DND-41 (cell line): ENCODE measurements around the gene ACTR3C.
A peak's percentile ranks its signal among the peaks of the same experiment; 100 is the strongest.
"Not testable (repeated sequence)": the region's sequence is repeated elsewhere in the genome, so short reads cannot be mapped to it uniquely, and the experiment has no call there.

ENCODE experiments used
- ATAC-seq: fragments of 200-7000 bp; cut with Tn5 transposase; 3 replicates; pipeline ENCODE4 v1.9.1; 2021; ENCODE audit warnings: low read depth; ENCODE audit not compliant: insufficient read depth
- DNase-seq: peaks from one replicate; pipeline ENCODE4 v3.0.0-alpha.2; 2020
- H2AFZ ChIP-seq: 2 replicates; pipeline ENCODE4 v1.6.0; 2012; ENCODE audit warnings: low read depth, low read length
- H3K27ac ChIP-seq: 2 replicates; pipeline ENCODE4 v1.5.1; 2012; ENCODE audit warnings: low read length, inconsistent platforms
- H3K27me3 ChIP-seq: fragments of 200-600 bp; sonication (generic); 2 replicates; pipeline ENCODE4 v1.6.0; 2012; ENCODE audit warnings: low read length, mild to moderate bottlenecking, inconsistent platforms; ENCODE audit not compliant: insufficient read depth, poor library complexity
- H3K36me3 ChIP-seq: 2 replicates; pipeline ENCODE4 v1.5.1; 2012; ENCODE audit warnings: low read length, inconsistent platforms; ENCODE audit not compliant: insufficient read depth
- H3K4me1 ChIP-seq: 2 replicates; pipeline ENCODE4 v1.5.1; 2012; ENCODE audit warnings: mild to moderate bottlenecking, low read length; ENCODE audit not compliant: insufficient read depth
- H3K4me2 ChIP-seq: 2 replicates; pipeline ENCODE4 v1.6.0; 2012; ENCODE audit warnings: mild to moderate bottlenecking, moderate library complexity, low read length, inconsistent platforms; ENCODE audit not compliant: insufficient read depth
- H3K4me3 ChIP-seq, 2 experiments: fragments of 200-600 bp in 1 of 2; shearing (Covaris generic) in 1 of 2; 2 replicates each; pipeline ENCODE4 v1.5.1; 2012 to 2016; ENCODE audit warnings: inconsistent platforms in 2 of 2, low read length in 2 of 2, mild to moderate bottlenecking in 2 of 2, low read depth in 1 of 2, moderate library complexity in 1 of 2
- H3K79me2 ChIP-seq: 2 replicates; pipeline ENCODE4 v1.6.0; 2012; ENCODE audit warnings: low read length, inconsistent platforms; ENCODE audit not compliant: insufficient read depth
- H3K9ac ChIP-seq: 2 replicates; pipeline ENCODE4 v1.6.0; 2012; ENCODE audit warnings: low read depth, mild to moderate bottlenecking, inconsistent platforms, low read length, moderate library complexity
- H3K9me3 ChIP-seq: 2 replicates; pipeline ENCODE4 v1.5.1; 2012; ENCODE audit warnings: low read length, moderate library complexity, mild to moderate bottlenecking, inconsistent platforms; ENCODE audit not compliant: insufficient read depth, severe bottlenecking
- H4K20me1 ChIP-seq: 2 replicates; pipeline ENCODE4 v1.6.0; 2012; ENCODE audit warnings: low read length; ENCODE audit not compliant: insufficient read depth
- CTCF ChIP-seq: IDR thresholded peaks from 2 replicates; pipeline ENCODE4 v1.5.1; 2012; ENCODE audit warnings: borderline replicate concordance, low read length, moderate library complexity, mild to moderate bottlenecking; ENCODE audit not compliant: poor library complexity, severe bottlenecking; ENCODE audit errors: extremely low read depth

ACTR3C gene

GRCh38 chr7:150285849-150286754 lies 37.2 kb downstream of the ACTR3C start:
- H3K9me3 ChIP-seq, H3K4me3 ChIP-seq, H3K9ac ChIP-seq, H3K36me3 ChIP-seq, H3K27ac ChIP-seq, H2AFZ ChIP-seq, H3K27me3 ChIP-seq, H3K79me2 ChIP-seq, H3K4me2 ChIP-seq, H3K4me1 ChIP-seq, H4K20me1 ChIP-seq: not testable (repeated sequence)
- DNase-seq (peak; percentile 59), ATAC-seq (peak; percentile 89)
- peak; percentile 63 for TF ChIP-seq CTCF

- H3K4me3 ChIP-seq, H3K4me2 ChIP-seq, H3K79me2 ChIP-seq, H3K9me3 ChIP-seq, H3K4me1 ChIP-seq, H3K36me3 ChIP-seq, H3K9ac ChIP-seq, H3K27ac ChIP-seq, H2AFZ ChIP-seq, H3K27me3 ChIP-seq, H4K20me1 ChIP-seq, DNase-seq, ATAC-seq: not testable (repeated sequence)
These were observed 39.7 kb downstream of the ACTR3C start for GRCh38 chr7:150283608-150284007.

- H4K20me1 ChIP-seq, DNase-seq, ATAC-seq, H3K9ac ChIP-seq, H3K9me3 ChIP-seq, H3K4me3 ChIP-seq, H3K4me2 ChIP-seq, H3K27ac ChIP-seq, H3K79me2 ChIP-seq, H3K27me3 ChIP-seq, H3K4me1 ChIP-seq, H3K36me3 ChIP-seq, H2AFZ ChIP-seq: not testable (repeated sequence)
These were observed 40.2 kb downstream of the ACTR3C start for GRCh38 chr7:150283111-150283510.

- not testable (repeated sequence) for DNase-seq, ATAC-seq, H4K20me1 ChIP-seq, H2AFZ ChIP-seq, H3K9me3 ChIP-seq, H3K27ac ChIP-seq, H3K27me3 ChIP-seq, H3K9ac ChIP-seq, H3K79me2 ChIP-seq, H3K4me2 ChIP-seq, H3K4me1 ChIP-seq, H3K36me3 ChIP-seq, H3K4me3 ChIP-seq
These were observed 41.5 kb downstream of the ACTR3C start for GRCh38 chr7:150281681-150282403.

GRCh38 chr7:150278383-150278782 lies 45.0 kb downstream of the ACTR3C start:
- not testable (repeated sequence) for H3K27ac ChIP-seq, H3K4me3 ChIP-seq, H3K36me3 ChIP-seq, H2AFZ ChIP-seq, H3K9ac ChIP-seq, H3K9me3 ChIP-seq, H3K79me2 ChIP-seq, H3K4me2 ChIP-seq, H4K20me1 ChIP-seq, H3K4me1 ChIP-seq, ATAC-seq, DNase-seq, H3K27me3 ChIP-seq
